CD14-positive monocyte (primary cell): ENCODE results near the gene SETD5. TPM values are rescaled to one million over a fixed set of nuclear protein-coding genes. Genes with fewer than 3 reads are reported as not detected.
A peak's percentile ranks its signal among the peaks of the same experiment; 100 is the strongest.

Source experiments
- DNase-seq, 3 donors: peaks; one replicate each; pipeline ENCODE4 v3.0.0-alpha.2; 2011 to 2022
- H2AFZ ChIP-seq: 2 replicates; pipeline ENCODE4 v1.6.0; 2012; ENCODE audit warnings: mild to moderate bottlenecking, low read depth, low read length, inconsistent platforms; ENCODE audit not compliant: insufficient read depth, poor library complexity, severe bottlenecking
- H3K27ac ChIP-seq, 2 donors: 1 replicate in 1 of 2; 2 replicates in 1 of 2; pipeline ENCODE4 v1.5.1; 2012 to 2013; ENCODE audit warnings: low read length in 2 of 2, control low read depth in 1 of 2, inconsistent platforms in 1 of 2, low read depth in 1 of 2, mild to moderate bottlenecking in 1 of 2
- H3K27me3 ChIP-seq, 2 donors: one replicate each; pipeline versions ENCODE4 v1.6.0 to v1.6.1; 2011 to 2013; ENCODE audit warnings: low read length in 2 of 2; ENCODE audit not compliant: control insufficient read depth in 2 of 2, insufficient read depth in 2 of 2
- H3K36me3 ChIP-seq, 2 donors: replicated peaks in 1 of 2; 1 replicate in 1 of 2; 2 replicates in 1 of 2; pipeline versions ENCODE4 v1.5.1 to v1.6.1; 2012 to 2013; ENCODE audit warnings: low read length in 2 of 2, control low read depth in 1 of 2, inconsistent platforms in 1 of 2, mild to moderate bottlenecking in 1 of 2; ENCODE audit not compliant: insufficient read depth in 2 of 2, control insufficient read depth in 1 of 2
- H3K4me1 ChIP-seq, 2 donors: 1 replicate in 1 of 2; 2 replicates in 1 of 2; pipeline versions ENCODE4 v1.5.1 to v1.6.1; 2012 to 2013; ENCODE audit warnings: low read length in 2 of 2, control low read depth in 1 of 2, inconsistent platforms in 1 of 2, mild to moderate bottlenecking in 1 of 2, moderate library complexity in 1 of 2; ENCODE audit not compliant: insufficient read depth in 2 of 2, control insufficient read depth in 1 of 2
- H3K4me2 ChIP-seq: replicated peaks from 2 replicates; pipeline ENCODE3; 2012; ENCODE audit warnings: low read length, moderate library complexity, mild to moderate bottlenecking; ENCODE audit not compliant: poor library complexity, severe bottlenecking; ENCODE audit errors: extremely low read depth
- H3K4me3 ChIP-seq, 3 experiments: fragments of 200-600 bp in 1 of 3; sonication (generic) in 1 of 3; replicated peaks in 1 of 3; 1 replicate in 2 of 3; 2 replicates in 1 of 3; pipeline ENCODE4 v1.5.1; 2011 to 2013; ENCODE audit warnings: low read length in 3 of 3, mild to moderate bottlenecking in 3 of 3, control low read depth in 2 of 3, low read depth in 2 of 3, inconsistent platforms in 1 of 3, moderate library complexity in 1 of 3
- H3K79me2 ChIP-seq: 2 replicates; pipeline ENCODE4 v1.6.0; 2012; ENCODE audit warnings: mild to moderate bottlenecking, control low read depth, inconsistent platforms, low read length, moderate library complexity; ENCODE audit not compliant: insufficient read depth
- H3K9ac ChIP-seq: 2 replicates; pipeline ENCODE4 v1.6.0; 2017; ENCODE audit warnings: low read length, mild to moderate bottlenecking; ENCODE audit not compliant: insufficient read depth, poor library complexity, severe bottlenecking
- H3K9me3 ChIP-seq, 2 donors: replicated peaks in 1 of 2; 1 replicate in 1 of 2; 2 replicates in 1 of 2; pipeline versions ENCODE4 v1.5.1 to v1.6.1; 2012 to 2013; ENCODE audit warnings: low read length in 2 of 2, control low read depth in 1 of 2; ENCODE audit not compliant: control insufficient read depth in 1 of 2, insufficient read depth in 1 of 2
- H4K20me1 ChIP-seq: 2 replicates; pipeline ENCODE4 v1.6.0; 2012; ENCODE audit warnings: mild to moderate bottlenecking, low read length, control low read depth, moderate library complexity; ENCODE audit not compliant: insufficient read depth
- H3K27ac Mint-ChIP-seq, 7 donors: one replicate each; pipeline ENCODE4 v1.8.0; 2020; ENCODE audit warnings: mild to moderate bottlenecking in 7 of 7, mixed read lengths in 7 of 7, moderate library complexity in 6 of 7, inconsistent platforms in 2 of 7
- H3K27me3 Mint-ChIP-seq, 3 donors: one replicate each; pipeline ENCODE4 v1.8.0; 2021 to 2022; ENCODE audit warnings: low read depth in 3 of 3, mild to moderate bottlenecking in 3 of 3, mixed read lengths in 3 of 3, moderate library complexity in 3 of 3, inconsistent platforms in 1 of 3
- H3K36me3 Mint-ChIP-seq, 2 donors: one replicate each; pipeline ENCODE4 v1.8.0; 2020; ENCODE audit warnings: mixed read lengths in 2 of 2, inconsistent platforms in 1 of 2, mild to moderate bottlenecking in 1 of 2
- H3K4me1 Mint-ChIP-seq: one replicate; pipeline ENCODE4 v1.8.0; 2020; ENCODE audit warnings: mild to moderate bottlenecking, mixed read lengths
- H3K4me3 Mint-ChIP-seq, 2 donors: one replicate each; pipeline ENCODE4 v1.8.0; 2020; ENCODE audit warnings: mild to moderate bottlenecking in 2 of 2, mixed read lengths in 2 of 2, moderate library complexity in 1 of 2
- H3K9me3 Mint-ChIP-seq, 7 donors: one replicate each; pipeline ENCODE4 v1.8.0; 2020 to 2022; ENCODE audit warnings: mixed read lengths in 7 of 7, mild to moderate bottlenecking in 6 of 7, moderate library complexity in 6 of 7, inconsistent platforms in 2 of 7
- WGBS: methylation state at CpG from one replicate; pipeline ENCODE4 v1.1.5; 2013; ENCODE audit warnings: missing lambda C conversion rate; ENCODE audit not compliant: insufficient coverage; 5-methylcytosine and 5-hydroxymethylcytosine counted together
- intact Hi-C, 2 donors: fragments of 100-400 bp; cut with micrococcal nuclease; formaldehyde crosslinking; loops; one replicate each; pipeline versions ENCODE4 v1.15.0 to v1.15.1; 2023
- polyA plus RNA-seq, 3 donors: library from polyadenylated mRNA; depleted of rRNA in 1 of 3; unstranded in 2 of 3; stranded (reverse) in 1 of 3; fragments of 300-500 nt in 2 of 3; fragments of >200 nt in 1 of 3; fragmentation: Illumina TruSeq in 2 of 3; gene quantifications; 1 replicate in 2 of 3; 2 replicates in 1 of 3; pipeline ENCODE4 v1.2.3, GENCODE V29; 2012 to 2021
- TF ChIP-seq, protein P1 (sequence below): fragments of 200-600 bp; IDR thresholded peaks from one replicate; pipeline ENCODE4 v1.8.0; 2022; ENCODE audit warnings: antibody characterized with exemption, mild to moderate bottlenecking

SETD5 gene
- polyA plus RNA-seq, 3 donors, result 4.1 to 51.5 (median 13.7) TPM

DNA sequence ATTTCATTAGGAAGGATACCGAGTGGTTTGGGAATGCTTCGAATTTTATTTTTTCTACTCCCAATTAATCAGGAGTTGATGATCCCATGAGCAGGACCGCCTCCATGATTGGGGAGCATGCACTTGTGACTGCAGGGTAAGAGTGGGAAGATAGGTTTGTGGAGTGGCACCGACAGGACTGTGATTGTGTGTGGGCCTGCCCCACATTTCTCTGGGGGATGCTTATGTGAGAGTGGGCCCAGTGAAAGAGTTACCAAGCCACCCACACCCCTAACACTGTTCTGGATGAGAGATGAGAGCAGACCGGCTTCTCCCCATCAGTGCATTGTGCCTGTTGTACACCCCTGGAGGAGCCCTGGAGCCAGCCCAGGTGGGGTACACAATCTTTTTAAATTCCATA lies 79.5 kb downstream of the SETD5 start:
- H3K27ac ChIP-seq, result no peak overlapping the region
- H3K27me3 Mint-ChIP-seq, result peaks cover 0 to 1% (median 0%) of the 10 kb centered on the region in 3 donors
- no peaks in the 10 kb centered on the region for H3K79me2 ChIP-seq
- no peaks in the 10 kb centered on the region for H3K9me3 ChIP-seq
- H3K4me1 Mint-ChIP-seq, result no peaks in the 10 kb centered on the region
- H3K27ac Mint-ChIP-seq, result peak overlapping the region in 1 of 7 donors; percentile 29
- no peak overlapping the region for H3K4me2 ChIP-seq
- H4K20me1 ChIP-seq, result peaks cover 7% of the 10 kb centered on the region
- intact Hi-C loops, result no loop called here
- H3K9ac ChIP-seq, result no peak overlapping the region
- H3K36me3 ChIP-seq, result peaks cover 88 to 99% of the 10 kb centered on the region in 2 donors
- no peak overlapping the region for H3K4me3 Mint-ChIP-seq
- WGBS, result no CpG with 5 or more reads among the region's 5 CpGs
- H2AFZ ChIP-seq, result no peak overlapping the region
- no peaks in the 10 kb centered on the region for H3K27me3 ChIP-seq
- peaks cover 85 to 96% of the 10 kb centered on the region in 2 donors for H3K36me3 Mint-ChIP-seq
- H3K4me1 ChIP-seq, result no peaks in the 10 kb centered on the region
- DNase-seq, result no peak
- no peak overlapping the region for H3K4me3 ChIP-seq
- H3K9me3 Mint-ChIP-seq, result peaks cover 0 to 4% (median 2%) of the 10 kb centered on the region in 7 donors
- TF ChIP-seq, protein P1, sequence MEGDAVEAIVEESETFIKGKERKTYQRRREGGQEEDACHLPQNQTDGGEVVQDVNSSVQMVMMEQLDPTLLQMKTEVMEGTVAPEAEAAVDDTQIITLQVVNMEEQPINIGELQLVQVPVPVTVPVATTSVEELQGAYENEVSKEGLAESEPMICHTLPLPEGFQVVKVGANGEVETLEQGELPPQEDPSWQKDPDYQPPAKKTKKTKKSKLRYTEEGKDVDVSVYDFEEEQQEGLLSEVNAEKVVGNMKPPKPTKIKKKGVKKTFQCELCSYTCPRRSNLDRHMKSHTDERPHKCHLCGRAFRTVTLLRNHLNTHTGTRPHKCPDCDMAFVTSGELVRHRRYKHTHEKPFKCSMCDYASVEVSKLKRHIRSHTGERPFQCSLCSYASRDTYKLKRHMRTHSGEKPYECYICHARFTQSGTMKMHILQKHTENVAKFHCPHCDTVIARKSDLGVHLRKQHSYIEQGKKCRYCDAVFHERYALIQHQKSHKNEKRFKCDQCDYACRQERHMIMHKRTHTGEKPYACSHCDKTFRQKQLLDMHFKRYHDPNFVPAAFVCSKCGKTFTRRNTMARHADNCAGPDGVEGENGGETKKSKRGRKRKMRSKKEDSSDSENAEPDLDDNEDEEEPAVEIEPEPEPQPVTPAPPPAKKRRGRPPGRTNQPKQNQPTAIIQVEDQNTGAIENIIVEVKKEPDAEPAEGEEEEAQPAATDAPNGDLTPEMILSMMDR, result no peak

DNA sequence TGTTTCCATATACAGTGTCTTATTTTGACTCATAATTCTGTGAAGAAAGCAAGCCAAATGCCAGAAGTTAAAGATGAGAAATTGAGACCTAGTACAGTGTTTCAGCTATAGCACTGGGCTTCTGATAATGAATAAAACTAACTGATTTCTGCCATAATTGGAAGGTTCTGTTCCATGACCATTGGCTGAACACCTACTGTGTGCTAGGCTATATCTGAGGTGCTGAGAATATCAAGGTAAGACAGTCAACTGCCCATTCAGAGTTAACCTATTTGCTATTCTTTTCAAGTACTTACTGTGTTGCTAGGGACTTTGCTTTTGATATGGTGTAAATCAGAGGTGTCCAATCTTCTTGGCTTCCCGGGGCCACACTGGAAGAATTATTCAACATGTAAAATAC lies 82.8 kb downstream of the SETD5 start:
- no peak overlapping the region for H3K4me2 ChIP-seq
- no peaks in the 10 kb centered on the region for H3K27me3 Mint-ChIP-seq
- H2AFZ ChIP-seq, result no peak overlapping the region
- peaks cover 0 to 4% (median 2%) of the 10 kb centered on the region in 7 donors for H3K9me3 Mint-ChIP-seq
- H3K79me2 ChIP-seq, result no peaks in the 10 kb centered on the region
- no CpG with 5 or more reads among the region's 1 CpG for WGBS
- intact Hi-C loops, result no loop called here
- H3K9ac ChIP-seq, result no peak overlapping the region
- TF ChIP-seq, protein P1, result no peak
- peaks cover 55 to 79% of the 10 kb centered on the region in 2 donors for H3K36me3 ChIP-seq
- H3K36me3 Mint-ChIP-seq, result peaks cover 67 to 84% of the 10 kb centered on the region in 2 donors
- no peak overlapping the region for H3K27ac Mint-ChIP-seq
- DNase-seq, result no peak
- no peak overlapping the region for H3K4me3 Mint-ChIP-seq
- H3K9me3 ChIP-seq, result no peaks in the 10 kb centered on the region
- H3K4me3 ChIP-seq, result no peak overlapping the region
- H3K4me1 Mint-ChIP-seq, result no peaks in the 10 kb centered on the region
- H3K4me1 ChIP-seq, result no peaks in the 10 kb centered on the region
- no peaks in the 10 kb centered on the region for H3K27me3 ChIP-seq
- no peaks in the 10 kb centered on the region for H4K20me1 ChIP-seq
- H3K27ac ChIP-seq, result no peak overlapping the region
